IMR-90 (cell line): ENCODE measurements around the gene PKD1L1. TPM values are rescaled to one million over a fixed set of nuclear protein-coding genes. Genes with fewer than 3 reads are reported as not detected.

Experiments used
- ATAC-seq: fragments of 200-7000 bp; cut with Tn5 transposase; 2 replicates; pipeline ENCODE4 v1.9.1; 2020; ENCODE audit warnings: low read depth, mild to moderate bottlenecking, moderate library complexity
- BruUV-seq: library from RNA; stranded (reverse); fragments of 400-500 nt; replicated peaks from 2 replicates; lab custom pipeline; 2021; lab: Mats Ljungman, UMichigan
- CTCF ChIA-PET: fragments of 300-600 bp; formaldehyde crosslinking; extraction: SDS; loops from one replicate; lab custom pipeline; 2021; ENCODE audit warnings: antibody characterized with exemption; lab: Yijun Ruan, JAX
- POLR2A ChIA-PET: fragments of 300-600 bp; sonication (Branson Sonifier 250); formaldehyde crosslinking; loops from one replicate; lab custom pipeline; 2022; ENCODE audit warnings: antibody characterized with exemption; ENCODE audit not compliant: unreplicated experiment; lab: Charles Lee
- DNase-seq: peaks from one replicate; pipeline ENCODE4 v3.0.0; 2013
- H2AFZ ChIP-seq: replicated peaks from 2 replicates; pipeline ENCODE3; 2013; ENCODE audit warnings: low read length, mild to moderate bottlenecking; ENCODE audit not compliant: poor library complexity
- H2AK5ac ChIP-seq: 2 replicates; pipeline ENCODE4 v1.6.1; 2013; ENCODE audit warnings: low read depth, low read length, inconsistent platforms
- H2AK9ac ChIP-seq: replicated peaks from 2 replicates; pipeline ENCODE3; 2013; ENCODE audit warnings: mild to moderate bottlenecking, low read depth, low read length, moderate library complexity; ENCODE audit not compliant: poor library complexity
- H2BK120ac ChIP-seq: 2 replicates; pipeline ENCODE4 v1.6.1; 2013; ENCODE audit warnings: low read depth, low read length, inconsistent platforms
- H2BK15ac ChIP-seq: 3 replicates; pipeline ENCODE4 v1.6.1; 2013; ENCODE audit warnings: low read depth, low read length, inconsistent platforms
- H2BK20ac ChIP-seq: 2 replicates; pipeline ENCODE4 v1.6.1; 2013; ENCODE audit warnings: low read depth, mild to moderate bottlenecking, inconsistent platforms, low read length, moderate library complexity
- H2BK5ac ChIP-seq: 2 replicates; pipeline ENCODE4 v1.6.1; 2013; ENCODE audit warnings: mild to moderate bottlenecking, low read depth, low read length, inconsistent platforms; ENCODE audit not compliant: poor library complexity, severe bottlenecking
- H3K14ac ChIP-seq: replicated peaks from 2 replicates; pipeline ENCODE4 v1.6.1; 2013; ENCODE audit warnings: low read depth, low read length, inconsistent platforms
- H3K18ac ChIP-seq: 2 replicates; pipeline ENCODE4 v1.6.1; 2013; ENCODE audit warnings: low read depth, low read length, control low read depth
- H3K23ac ChIP-seq: 2 replicates; pipeline ENCODE4 v1.6.1; 2013; ENCODE audit warnings: low read depth, low read length, inconsistent platforms
- H3K27ac ChIP-seq: 2 replicates; pipeline ENCODE4 v1.5.1; 2013; ENCODE audit warnings: mild to moderate bottlenecking, control low read depth, low read length; ENCODE audit not compliant: insufficient read depth
- H3K27me3 ChIP-seq: 2 replicates; pipeline ENCODE4 v1.6.1; 2013; ENCODE audit warnings: low read length; ENCODE audit not compliant: control insufficient read depth, insufficient read depth
- H3K36me3 ChIP-seq: 2 replicates; pipeline ENCODE4 v1.6.1; 2013; ENCODE audit warnings: low read length, mixed read lengths; ENCODE audit not compliant: control insufficient read depth, insufficient read depth
- H3K4ac ChIP-seq: 2 replicates; pipeline ENCODE4 v1.6.1; 2013; ENCODE audit warnings: low read depth, low read length, inconsistent platforms
- H3K4me1 ChIP-seq: 2 replicates; pipeline ENCODE4 v1.6.1; 2013; ENCODE audit warnings: low read length, mixed read lengths; ENCODE audit not compliant: control insufficient read depth, insufficient read depth
- H3K4me2 ChIP-seq: 2 replicates; pipeline ENCODE4 v1.6.1; 2013; ENCODE audit warnings: low read depth, mild to moderate bottlenecking, control low read depth, low read length, moderate library complexity
- H3K4me3 ChIP-seq: 2 replicates; pipeline ENCODE4 v1.5.1; 2013; ENCODE audit warnings: low read depth, mild to moderate bottlenecking, control low read depth, low read length, moderate library complexity; ENCODE audit not compliant: insufficient read depth
- H3K56ac ChIP-seq: 2 replicates; pipeline ENCODE4 v1.6.1; 2013; ENCODE audit warnings: low read length, inconsistent platforms; ENCODE audit not compliant: insufficient read depth; ENCODE audit errors: extremely low read depth
- H3K79me1 ChIP-seq, 2 experiments: 2 replicates each; pipeline ENCODE4 v1.6.1; 2013; ENCODE audit warnings: low read length in 2 of 2, inconsistent platforms in 1 of 2, low read depth in 1 of 2
- H3K9ac ChIP-seq: 2 replicates; pipeline ENCODE4 v1.6.1; 2013; ENCODE audit warnings: low read depth, low read length, control low read depth
- H3K9me1 ChIP-seq: 2 replicates; pipeline ENCODE4 v1.6.1; 2013; ENCODE audit warnings: low read length, inconsistent platforms; ENCODE audit not compliant: insufficient read depth
- H3K9me3 ChIP-seq: 2 replicates; pipeline ENCODE4 v1.6.1; 2013; ENCODE audit warnings: low read length; ENCODE audit not compliant: control insufficient read depth, insufficient read depth
- H4K20me1 ChIP-seq: 2 replicates; pipeline ENCODE4 v1.6.1; 2013; ENCODE audit warnings: low read length, inconsistent platforms; ENCODE audit not compliant: insufficient read depth
- H4K5ac ChIP-seq: 2 replicates; pipeline ENCODE4 v1.6.1; 2013; ENCODE audit warnings: mild to moderate bottlenecking, low read depth, low read length, control low read depth
- H4K8ac ChIP-seq, 2 experiments: 2 replicates each; pipeline ENCODE4 v1.6.1; 2013; ENCODE audit warnings: low read depth in 2 of 2, low read length in 2 of 2, control low read depth in 1 of 2, inconsistent platforms in 1 of 2
- H4K91ac ChIP-seq: 2 replicates; pipeline ENCODE4 v1.6.1; 2013; ENCODE audit warnings: low read depth, low read length, inconsistent platforms; ENCODE audit not compliant: insufficient read depth
- BHLHE40 ChIP-seq: fragments of 150-350 bp; IDR thresholded peaks from 2 replicates; pipeline ENCODE4 v1.6.1; 2016; ENCODE audit warnings: mild to moderate bottlenecking, low read depth, low read length
- CEBPB ChIP-seq: IDR thresholded peaks from 2 replicates; pipeline ENCODE4 v1.6.1; 2012; ENCODE audit warnings: low read depth, low read length, improper control_type of control experiment
- CHD1 ChIP-seq: IDR thresholded peaks from 2 replicates; pipeline ENCODE4 v1.6.1; 2012; ENCODE audit warnings: low read depth, low read length, improper control_type of control experiment
- FOS ChIP-seq: fragments of 150-350 bp; IDR thresholded peaks from 2 replicates; pipeline ENCODE4 v1.6.1; 2016; ENCODE audit warnings: low read depth, low read length
- MAFK ChIP-seq: IDR thresholded peaks from 2 replicates; pipeline ENCODE4 v1.6.1; 2012; ENCODE audit warnings: low read depth, low read length, improper control_type of control experiment
- MAZ ChIP-seq: IDR thresholded peaks from 2 replicates; pipeline ENCODE4 v1.6.1; 2012; ENCODE audit warnings: low read depth, mild to moderate bottlenecking, low read length, improper control_type of control experiment, moderate library complexity, borderline replicate concordance
- MXI1 ChIP-seq: IDR thresholded peaks from 2 replicates; pipeline ENCODE4 v1.6.1; 2012; ENCODE audit warnings: low read depth, mild to moderate bottlenecking, low read length, moderate library complexity, borderline replicate concordance
- NFE2L2 ChIP-seq: fragments of 150-350 bp; IDR thresholded peaks from 2 replicates; pipeline ENCODE4 v1.6.1; 2016; ENCODE audit warnings: low read depth, mild to moderate bottlenecking, low read length
- POLR2A ChIP-seq: IDR thresholded peaks from 2 replicates; pipeline ENCODE4 v1.6.1; 2012; ENCODE audit warnings: mild to moderate bottlenecking, low read depth, low read length
- RAD21 ChIP-seq: IDR thresholded peaks from 2 replicates; pipeline ENCODE4 v1.6.1; 2012; ENCODE audit warnings: low read length, improper control_type of control experiment
- RFX5 ChIP-seq: IDR thresholded peaks from 2 replicates; pipeline ENCODE4 v1.8.0; 2012; ENCODE audit warnings: low read depth, mild to moderate bottlenecking, low read length, moderate library complexity
- SMC3 ChIP-seq: fragments of 150-350 bp; IDR thresholded peaks from 2 replicates; pipeline ENCODE4 v1.6.1; 2016; ENCODE audit warnings: low read depth, mild to moderate bottlenecking, antibody characterized with exemption, low read length, moderate library complexity
- WGBS, 2 experiments: methylation state at CpG; one replicate each; pipeline versions ENCODE4 v1.1.5 to v1.1.7; 2013; ENCODE audit warnings: missing lambda C conversion rate in 2 of 2; ENCODE audit not compliant: insufficient read length in 1 of 2; ENCODE audit errors: extremely low coverage in 2 of 2; 5-methylcytosine and 5-hydroxymethylcytosine counted together
- dilution Hi-C: fragments of 300-500 bp; cut with HindIII; formaldehyde crosslinking; loops from one replicate; pipeline ENCODE4 v1.14.3; 2018; ENCODE audit warnings: low sequenced_read_pairs; ENCODE audit not compliant: unreplicated experiment
- in situ Hi-C: fragments of 300-500 bp; cut with MboI; formaldehyde crosslinking; loops from 3 replicates; pipeline ENCODE4 v1.14.3; 2019; ENCODE audit warnings: low sequenced_read_pairs, inconsistent platforms, mixed read lengths
- intact Hi-C: fragments of 100-400 bp; cut with micrococcal nuclease; formaldehyde crosslinking; loops from 2 replicates; pipeline ENCODE4 v1.10.0; 2022
- polyA plus RNA-seq, 3 experiments: library from polyadenylated mRNA; depleted of rRNA; stranded (reverse); fragments of >200 nt; gene quantifications; 2 replicates each; pipeline ENCODE4 v1.2.3, GENCODE V29; 2012; ENCODE audit warnings: low replicate concordance in 1 of 3
- total RNA-seq: library from RNA; depleted of rRNA; stranded (reverse); fragments of >200 nt; gene quantifications from 2 replicates; pipeline ENCODE4 v1.2.3, GENCODE V29; 2012
- TF ChIP-seq, protein P1 (sequence below): fragments of 150-350 bp; IDR thresholded peaks from 2 replicates; pipeline ENCODE4 v1.6.1; 2017; ENCODE audit warnings: mild to moderate bottlenecking, antibody characterized with exemption, low read length, low read depth
- TF ChIP-seq, protein P2 (sequence below): fragments of 150-350 bp; IDR thresholded peaks from 2 replicates; pipeline ENCODE4 v1.6.1; 2016; ENCODE audit warnings: low read depth, mild to moderate bottlenecking, low read length, moderate library complexity, borderline replicate concordance
- TF ChIP-seq, protein P3 (sequence below): conservative IDR thresholded peaks from 2 replicates; pipeline ENCODE4 v1.5.1; 2012; ENCODE audit warnings: mild to moderate bottlenecking, low read depth, low read length, improper control_type of control experiment

Gene PKD1L1
- total and polyA plus RNA-seq, 2 of the 4 experiments (the other 2 are of a cell fraction), result under 0.01 to 0.15 TPM

DNA sequence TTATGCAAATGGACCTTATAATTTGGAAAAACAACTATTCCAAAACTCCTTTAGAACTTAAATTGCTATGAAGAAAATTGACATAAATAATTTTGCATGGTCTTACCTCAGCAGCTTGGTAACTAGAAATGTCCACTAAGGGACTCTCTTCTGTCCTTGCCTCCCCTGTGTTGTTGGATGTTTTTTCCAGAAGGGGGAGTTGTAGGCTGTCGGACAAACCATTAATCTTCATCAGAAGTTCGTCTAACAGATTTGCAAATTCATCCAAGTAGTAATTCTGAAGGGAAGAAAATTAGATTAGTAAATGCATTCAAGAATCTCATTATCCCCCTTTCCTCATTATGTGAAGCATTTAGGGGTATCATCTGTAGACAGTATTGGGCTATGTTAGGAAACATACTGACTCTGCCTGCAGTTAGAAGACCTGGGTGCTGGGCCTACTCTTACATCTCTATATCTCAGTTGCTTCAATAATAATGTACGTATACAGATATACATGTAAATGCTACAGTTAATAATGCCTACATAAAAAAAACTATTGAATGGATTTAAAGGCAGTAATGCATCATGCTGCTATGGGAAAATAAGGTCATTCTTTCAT is 155.6 kb downstream of the PKD1L1 start:
- H3K4ac ChIP-seq, result no peak overlapping the region
- TF ChIP-seq CEBPB (no peak), FOS (no peak), RAD21 (no peak), NFE2L2 (no peak), POLR2A (no peak), CHD1 (no peak), RFX5 (no peak), MXI1 (no peak), BHLHE40 (no peak), SMC3 (no peak), MAZ (no peak), MAFK (no peak)
- TF ChIP-seq, protein P1, sequence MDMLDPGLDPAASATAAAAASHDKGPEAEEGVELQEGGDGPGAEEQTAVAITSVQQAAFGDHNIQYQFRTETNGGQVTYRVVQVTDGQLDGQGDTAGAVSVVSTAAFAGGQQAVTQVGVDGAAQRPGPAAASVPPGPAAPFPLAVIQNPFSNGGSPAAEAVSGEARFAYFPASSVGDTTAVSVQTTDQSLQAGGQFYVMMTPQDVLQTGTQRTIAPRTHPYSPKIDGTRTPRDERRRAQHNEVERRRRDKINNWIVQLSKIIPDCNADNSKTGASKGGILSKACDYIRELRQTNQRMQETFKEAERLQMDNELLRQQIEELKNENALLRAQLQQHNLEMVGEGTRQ, result no peak
- TF ChIP-seq, protein P2, sequence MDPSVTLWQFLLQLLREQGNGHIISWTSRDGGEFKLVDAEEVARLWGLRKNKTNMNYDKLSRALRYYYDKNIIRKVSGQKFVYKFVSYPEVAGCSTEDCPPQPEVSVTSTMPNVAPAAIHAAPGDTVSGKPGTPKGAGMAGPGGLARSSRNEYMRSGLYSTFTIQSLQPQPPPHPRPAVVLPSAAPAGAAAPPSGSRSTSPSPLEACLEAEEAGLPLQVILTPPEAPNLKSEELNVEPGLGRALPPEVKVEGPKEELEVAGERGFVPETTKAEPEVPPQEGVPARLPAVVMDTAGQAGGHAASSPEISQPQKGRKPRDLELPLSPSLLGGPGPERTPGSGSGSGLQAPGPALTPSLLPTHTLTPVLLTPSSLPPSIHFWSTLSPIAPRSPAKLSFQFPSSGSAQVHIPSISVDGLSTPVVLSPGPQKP, result no peak
- TF ChIP-seq, protein P3, sequence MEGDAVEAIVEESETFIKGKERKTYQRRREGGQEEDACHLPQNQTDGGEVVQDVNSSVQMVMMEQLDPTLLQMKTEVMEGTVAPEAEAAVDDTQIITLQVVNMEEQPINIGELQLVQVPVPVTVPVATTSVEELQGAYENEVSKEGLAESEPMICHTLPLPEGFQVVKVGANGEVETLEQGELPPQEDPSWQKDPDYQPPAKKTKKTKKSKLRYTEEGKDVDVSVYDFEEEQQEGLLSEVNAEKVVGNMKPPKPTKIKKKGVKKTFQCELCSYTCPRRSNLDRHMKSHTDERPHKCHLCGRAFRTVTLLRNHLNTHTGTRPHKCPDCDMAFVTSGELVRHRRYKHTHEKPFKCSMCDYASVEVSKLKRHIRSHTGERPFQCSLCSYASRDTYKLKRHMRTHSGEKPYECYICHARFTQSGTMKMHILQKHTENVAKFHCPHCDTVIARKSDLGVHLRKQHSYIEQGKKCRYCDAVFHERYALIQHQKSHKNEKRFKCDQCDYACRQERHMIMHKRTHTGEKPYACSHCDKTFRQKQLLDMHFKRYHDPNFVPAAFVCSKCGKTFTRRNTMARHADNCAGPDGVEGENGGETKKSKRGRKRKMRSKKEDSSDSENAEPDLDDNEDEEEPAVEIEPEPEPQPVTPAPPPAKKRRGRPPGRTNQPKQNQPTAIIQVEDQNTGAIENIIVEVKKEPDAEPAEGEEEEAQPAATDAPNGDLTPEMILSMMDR, result no peak

More for the DNA sequence above, 155.6 kb downstream of the PKD1L1 start:
- no peak overlapping the region for H3K9ac ChIP-seq
- POLR2A ChIA-PET, result interaction anchor here (0.5 kb wide), 1 partner anchor 203 kb away, joined by 3 read pairs; no protein-coding TSS in a partner anchor
- H3K27ac ChIP-seq, result no peak overlapping the region
- H2AK9ac ChIP-seq, result no peak overlapping the region
- no peaks in the 10 kb centered on the region for H3K27me3 ChIP-seq
- 0 out of 4 replicates have a peak overlapping the region, but pooled peaks of 1 of the 2 experiments have one; percentile 31 for H4K8ac ChIP-seq
- H2AFZ ChIP-seq, result no peak overlapping the region
- peak overlapping the region; percentile 15; the same call in 1 of the 3 replicates for H2BK15ac ChIP-seq
- H3K9me3 ChIP-seq, result no peaks in the 10 kb centered on the region
- peaks cover 10% of the 10 kb centered on the region for H3K4me1 ChIP-seq
- intact Hi-C loops (no loop called here), in situ Hi-C loops (no loop called here), dilution Hi-C loops (no loop called here)
- H2BK120ac ChIP-seq, result peak overlapping the region; percentile 86; the same call in 1 of the 2 replicates
- peaks cover 0 to 8% of the 10 kb centered on the region in 2 experiments; a peak in 3 of 4 replicates for H3K79me1 ChIP-seq
- no peaks in the 10 kb centered on the region for H4K20me1 ChIP-seq
- DNase-seq (no peak), ATAC-seq (no peak)
- CTCF ChIA-PET, result interaction anchor here (1.0 kb wide), 1 partner anchor 30 kb away, joined by 3 read pairs; no protein-coding TSS in a partner anchor
- no peak overlapping the region for H3K14ac ChIP-seq
- peaks cover 12% of the 10 kb centered on the region for H3K9me1 ChIP-seq
- H3K18ac ChIP-seq, result peak overlapping the region; percentile 27; the same call in 1 of the 2 replicates
- H3K23ac ChIP-seq, result no peak overlapping the region
- BruUV-seq, result no TSS peak
- H2BK5ac ChIP-seq, result no peak overlapping the region
- H3K4me2 ChIP-seq, result no peak overlapping the region
- WGBS, 2 experiments, result no CpG with 5 or more reads among the region's 3 CpGs
- no peak overlapping the region for H3K56ac ChIP-seq
- no peak overlapping the region for H4K91ac ChIP-seq
- no peak overlapping the region for H2BK20ac ChIP-seq
- no peak overlapping the region; the same call in 1 of the 2 replicates for H2AK5ac ChIP-seq
- H3K36me3 ChIP-seq, result no peaks in the 10 kb centered on the region
- no peak overlapping the region for H4K5ac ChIP-seq
- no peak overlapping the region for H3K4me3 ChIP-seq
